Naive thymus-derived CD4-positive, alpha-beta T cell (primary cell): ENCODE results near the gene ST3GAL6. TPM values are rescaled to one million over a fixed set of nuclear protein-coding genes. Genes with fewer than 3 reads are reported as not detected.
A peak's percentile ranks its signal among the peaks of the same experiment; 100 is the strongest.

ENCODE experiments used
- ATAC-seq: fragments of 150-1000 bp; cut with Tn5 transposase; 2 replicates; pipeline ENCODE4 v1.10.0; 2021; ENCODE audit warnings: mild to moderate bottlenecking, moderate library complexity
- CTCF ChIA-PET: fragments of 350-600 bp; sonication (Branson Sonifier 250); formaldehyde crosslinking; loops from one replicate; lab custom pipeline; 2021; ENCODE audit warnings: antibody characterized with exemption; lab: Charles Lee
- POLR2A ChIA-PET: fragments of 350-600 bp; sonication (Branson Sonifier 250); formaldehyde crosslinking; loops from one replicate; lab custom pipeline; 2021; ENCODE audit warnings: antibody characterized with exemption, inconsistent platforms; lab: Charles Lee
- DNase-seq, 9 donors: peaks; one replicate each; pipeline versions ENCODE4 v3.0.0 to v3.0.0-alpha.2; 2020 to 2022; ENCODE audit warnings: mixed read lengths in 1 of 9
- H3K27ac ChIP-seq: one replicate; pipeline ENCODE4 v1.7.0; 2013; ENCODE audit warnings: mild to moderate bottlenecking, low read depth, low read length, moderate library complexity
- H3K27me3 ChIP-seq, 2 donors: one replicate each; pipeline ENCODE4 v1.7.0; 2013; ENCODE audit warnings: low read length in 2 of 2, mild to moderate bottlenecking in 2 of 2, moderate library complexity in 2 of 2; ENCODE audit not compliant: control insufficient read depth in 2 of 2, insufficient read depth in 2 of 2
- H3K36me3 ChIP-seq, 3 experiments: 1 replicate in 2 of 3; 2 replicates in 1 of 3; pipeline ENCODE4 v1.7.0; 2013; ENCODE audit warnings: low read length in 3 of 3, mild to moderate bottlenecking in 3 of 3, moderate library complexity in 1 of 3; ENCODE audit not compliant: insufficient read depth in 3 of 3, control insufficient read depth in 2 of 3
- H3K4me1 ChIP-seq, 2 donors: one replicate each; pipeline ENCODE4 v1.7.0; 2013; ENCODE audit warnings: low read length in 2 of 2, mild to moderate bottlenecking in 2 of 2, moderate library complexity in 1 of 2; ENCODE audit not compliant: control insufficient read depth in 2 of 2, insufficient read depth in 2 of 2
- H3K4me3 ChIP-seq: 2 replicates; pipeline ENCODE4 v1.7.0; 2013; ENCODE audit warnings: mild to moderate bottlenecking, low read length
- H3K9me3 ChIP-seq, 3 experiments: 1 replicate in 2 of 3; 2 replicates in 1 of 3; pipeline ENCODE4 v1.7.0; 2013; ENCODE audit warnings: low read length in 3 of 3; ENCODE audit not compliant: control insufficient read depth in 2 of 3
- H3K27ac Mint-ChIP-seq, 9 donors: one replicate each; pipeline ENCODE4 v1.8.0; 2020 to 2022; ENCODE audit warnings: mixed read lengths in 9 of 9, mild to moderate bottlenecking in 8 of 9, moderate library complexity in 5 of 9, inconsistent platforms in 2 of 9
- H3K27me3 Mint-ChIP-seq, 5 donors: one replicate each; pipeline ENCODE4 v1.8.0; 2021 to 2022; ENCODE audit warnings: mixed read lengths in 5 of 5, mild to moderate bottlenecking in 1 of 5
- H3K36me3 Mint-ChIP-seq, 5 donors: one replicate each; pipeline ENCODE4 v1.8.0; 2020 to 2022; ENCODE audit warnings: mixed read lengths in 5 of 5, mild to moderate bottlenecking in 3 of 5, inconsistent platforms in 1 of 5
- H3K4me1 Mint-ChIP-seq, 7 donors: one replicate each; pipeline ENCODE4 v1.8.0; 2020 to 2022; ENCODE audit warnings: mixed read lengths in 7 of 7, mild to moderate bottlenecking in 3 of 7, inconsistent platforms in 1 of 7
- H3K4me3 Mint-ChIP-seq, 10 donors: one replicate each; pipeline ENCODE4 v1.8.0; 2020 to 2022; ENCODE audit warnings: mild to moderate bottlenecking in 10 of 10, mixed read lengths in 10 of 10, moderate library complexity in 6 of 10, inconsistent platforms in 2 of 10
- H3K9me3 Mint-ChIP-seq, 11 donors: one replicate each; pipeline ENCODE4 v1.8.0; 2020 to 2022; ENCODE audit warnings: mixed read lengths in 11 of 11, mild to moderate bottlenecking in 4 of 11, inconsistent platforms in 1 of 11, moderate library complexity in 1 of 11
- intact Hi-C, 2 donors: fragments of 100-400 bp; cut with micrococcal nuclease; formaldehyde crosslinking; loops; one replicate each; pipeline ENCODE4 v1.15.1; 2023
- polyA plus RNA-seq, 2 donors: library from polyadenylated mRNA; unstranded; fragments of 300-500 nt; fragmentation: Illumina TruSeq; gene quantifications; one replicate each; pipeline ENCODE4 v1.2.3, GENCODE V29; 2021
- total RNA-seq, 6 experiments: library from RNA in 5 of 6; stranded (reverse) in 5 of 6; gene quantifications; 1 replicate in 5 of 6; 2 replicates in 1 of 6; pipeline ENCODE4 v1.2.3 and lab custom pipeline; 2021 to 2026

Gene ST3GAL6
- total and polyA plus RNA-seq, 7 experiments from 2014 or later = 0.47 to 13.5 (median 0.78) TPM; not detected in 2

DNA sequence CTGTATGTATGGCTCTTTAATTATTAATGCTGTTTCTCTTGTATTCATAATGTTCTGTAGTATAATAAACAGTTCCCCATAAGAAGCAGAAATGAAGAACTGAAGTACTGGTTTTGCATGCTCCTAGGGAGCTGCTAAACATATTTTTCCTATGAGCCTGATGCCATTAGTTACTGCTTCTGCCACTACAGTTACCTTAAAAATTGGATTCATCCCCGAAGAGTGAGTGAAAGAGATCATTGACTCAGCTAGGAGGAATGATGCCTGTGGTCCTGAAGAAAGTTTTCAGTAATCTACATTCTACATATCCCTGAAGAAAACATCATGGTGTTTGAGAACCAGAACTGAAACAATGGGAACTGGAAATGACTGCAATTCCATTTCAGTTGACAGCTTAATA is 37.1 kb upstream of the ST3GAL6 start:
- DNase-seq (no peak), ATAC-seq (no peak)
- ChIA-PET POLR2A (no interaction called here), CTCF (no interaction called here)
- H3K9me3 Mint-ChIP-seq = peaks cover 0 to 4% (median 0%) of the 10 kb centered on the region in 11 donors
- H3K36me3 ChIP-seq = no peaks in the 10 kb centered on the region
- H3K4me1 Mint-ChIP-seq = peaks cover 0 to 6% (median 0%) of the 10 kb centered on the region in 7 donors
- no peaks in the 10 kb centered on the region for H3K4me1 ChIP-seq
- H3K36me3 Mint-ChIP-seq = peaks cover 0 to 5% (median 0%) of the 10 kb centered on the region in 5 donors
- no peak overlapping the region for H3K27ac ChIP-seq
- peaks cover 13 to 47% (median 37%) of the 10 kb centered on the region in 5 donors for H3K27me3 Mint-ChIP-seq
- no peak overlapping the region for H3K4me3 ChIP-seq
- no peak overlapping the region for H3K4me3 Mint-ChIP-seq
- no peaks in the 10 kb centered on the region for H3K27me3 ChIP-seq
- H3K9me3 ChIP-seq = no peaks in the 10 kb centered on the region
- intact Hi-C loops = no loop called here
- H3K27ac Mint-ChIP-seq = no peak overlapping the region

DNA sequence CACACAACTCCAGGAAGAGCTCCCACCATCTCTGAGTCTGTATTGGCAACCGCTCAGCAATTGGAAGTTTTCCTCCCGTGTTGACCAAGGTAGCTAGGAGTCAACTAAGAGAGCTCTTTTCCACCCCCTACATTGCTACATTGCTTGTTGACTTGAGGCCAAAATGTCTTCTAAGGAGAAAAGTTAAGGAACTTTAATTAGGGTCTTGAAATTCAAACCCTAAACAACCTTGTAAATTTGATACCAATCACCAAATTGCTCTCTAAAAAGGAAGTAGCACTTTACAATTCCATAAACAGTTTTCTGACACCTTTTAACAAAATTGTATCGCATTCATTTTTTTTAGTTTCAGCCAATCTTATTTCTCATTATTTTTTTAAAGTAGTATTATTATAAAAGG is 35.5 kb upstream of the ST3GAL6 start:
- Histone ChIP-seq H3K9me3 (no peaks in the 10 kb centered on the region), H3K27ac (no peak overlapping the region), H3K4me1 (no peaks in the 10 kb centered on the region), H3K27me3 (no peaks in the 10 kb centered on the region), H3K4me3 (no peak overlapping the region), H3K36me3 (no peaks in the 10 kb centered on the region)
- intact Hi-C loops = no loop called here
- POLR2A ChIA-PET = no interaction called here
- DNase-seq (no peak), ATAC-seq (no peak)
- Mint-ChIP-seq H3K36me3 (peaks cover 0 to 5% (median 0%) of the 10 kb centered on the region in 5 donors), H3K9me3 (peaks cover 0 to 4% (median 0%) of the 10 kb centered on the region in 11 donors), H3K27me3 (peaks cover 11 to 53% (median 38%) of the 10 kb centered on the region in 5 donors), H3K27ac (no peak overlapping the region), H3K4me1 (peaks cover 0 to 6% (median 4%) of the 10 kb centered on the region in 7 donors), H3K4me3 (no peak overlapping the region)
- CTCF ChIA-PET = no interaction called here

DNA sequence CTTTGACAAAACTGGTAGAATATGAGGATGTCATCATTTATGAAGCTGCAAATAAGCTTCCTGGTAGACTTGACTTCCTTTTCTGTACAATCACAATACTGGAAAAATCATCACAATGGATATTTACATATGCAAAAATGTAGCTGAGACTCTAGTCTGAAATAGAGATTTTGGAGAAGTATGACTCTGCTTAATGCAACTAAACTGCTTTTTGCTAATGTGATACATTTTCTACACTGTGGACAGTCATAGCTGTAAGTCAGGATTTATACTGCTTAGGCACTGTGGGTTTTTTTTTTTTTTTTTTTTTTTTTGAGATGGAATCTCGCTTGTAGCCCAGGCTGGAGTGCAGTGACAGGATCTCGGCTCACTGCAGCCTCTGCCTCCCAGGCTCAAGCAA is 34.5 kb upstream of the ST3GAL6 start:
- ChIA-PET CTCF (no interaction called here), POLR2A (no interaction called here)
- no peak overlapping the region for H3K4me3 Mint-ChIP-seq
- Histone ChIP-seq H3K4me3 (no peak overlapping the region), H3K27me3 (peaks cover 0 to 6% of the 10 kb centered on the region in 2 donors), H3K9me3 (no peaks in the 10 kb centered on the region), H3K27ac (no peak overlapping the region), H3K4me1 (no peaks in the 10 kb centered on the region), H3K36me3 (no peaks in the 10 kb centered on the region)
- DNase-seq (no peak), ATAC-seq (no peak)
- peaks cover 16 to 59% (median 36%) of the 10 kb centered on the region in 5 donors for H3K27me3 Mint-ChIP-seq
- H3K4me1 Mint-ChIP-seq = peaks cover 0 to 12% (median 10%) of the 10 kb centered on the region in 7 donors
- H3K36me3 Mint-ChIP-seq = peaks cover 0 to 5% (median 0%) of the 10 kb centered on the region in 5 donors
- peaks cover 0 to 2% (median 0%) of the 10 kb centered on the region in 11 donors for H3K9me3 Mint-ChIP-seq
- no peak overlapping the region for H3K27ac Mint-ChIP-seq
- intact Hi-C loops = no loop called here

DNA sequence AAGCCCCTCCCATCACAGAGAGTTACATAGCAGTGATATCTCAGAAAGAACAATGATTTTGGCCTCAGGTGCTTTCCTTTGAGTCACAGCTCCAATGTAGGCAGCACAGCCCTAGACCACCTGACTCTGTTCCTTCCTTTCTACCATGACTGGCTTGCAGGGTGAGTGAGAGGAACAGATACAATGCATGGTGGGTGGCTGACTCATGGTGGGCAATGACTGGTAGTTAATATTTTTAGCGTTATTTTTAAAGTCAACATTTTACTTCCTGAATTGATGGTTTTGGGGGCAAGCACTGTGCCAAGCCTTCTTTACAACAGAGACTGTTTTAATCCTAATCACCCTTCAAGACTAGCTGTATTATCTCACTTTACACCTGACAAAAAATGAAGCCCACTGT is 32.8 kb upstream of the ST3GAL6 start:
- Mint-ChIP-seq H3K4me1 (peaks cover 0 to 20% (median 17%) of the 10 kb centered on the region in 7 donors), H3K27me3 (peaks cover 29 to 68% (median 45%) of the 10 kb centered on the region in 5 donors), H3K27ac (no peak overlapping the region), H3K9me3 (peaks cover 0 to 2% (median 0%) of the 10 kb centered on the region in 11 donors), H3K4me3 (peak overlapping the region in 4 of 10 donors; percentile 20 to 49 (median 28)), H3K36me3 (peaks cover 0 to 5% (median 0%) of the 10 kb centered on the region in 5 donors)
- ATAC-seq (peak; percentile 74), DNase-seq (no peak)
- no peak overlapping the region for H3K4me3 ChIP-seq
- intact Hi-C loops = no loop called here
- peaks cover 0 to 5% of the 10 kb centered on the region in 2 donors for H3K4me1 ChIP-seq
- H3K27ac ChIP-seq = no peak overlapping the region
- H3K27me3 ChIP-seq = peaks cover 6% of the 10 kb centered on the region in 2 donors
- H3K9me3 ChIP-seq = no peaks in the 10 kb centered on the region
- CTCF ChIA-PET = no interaction called here
- POLR2A ChIA-PET = no interaction called here
- H3K36me3 ChIP-seq = no peaks in the 10 kb centered on the region

DNA sequence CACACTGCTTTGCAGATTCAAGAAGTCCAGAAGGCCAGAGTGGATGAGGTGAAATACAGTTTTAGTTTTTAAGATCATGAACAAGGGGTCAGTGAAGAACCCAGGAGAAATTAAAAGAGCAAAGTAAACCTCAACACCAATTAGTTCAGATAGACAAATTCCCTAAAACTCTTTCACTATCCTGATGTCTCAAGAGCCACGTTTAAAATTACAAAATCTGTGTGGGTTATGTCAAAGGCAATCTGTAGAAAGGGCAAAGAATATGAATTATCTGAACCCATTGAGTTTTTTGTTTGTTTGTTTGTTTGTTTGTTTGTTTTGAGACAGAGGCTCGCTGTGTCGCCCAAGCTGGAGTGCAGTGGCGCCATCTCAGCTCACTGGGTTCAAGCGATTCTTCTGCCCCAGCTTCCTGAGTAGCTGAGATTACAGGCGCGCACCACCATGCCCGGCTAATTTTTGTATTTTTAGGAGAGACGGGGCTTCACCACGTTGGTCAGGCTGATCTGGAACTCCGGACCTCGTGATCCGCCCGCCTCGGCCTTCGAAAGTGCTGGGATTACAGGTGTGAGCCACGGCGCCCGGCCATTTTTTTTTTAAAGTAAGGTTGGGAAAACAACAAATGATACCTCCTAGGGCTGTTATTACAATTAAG is 32.1 kb upstream of the ST3GAL6 start:
- ATAC-seq = no peak
- no peaks in the 10 kb centered on the region for H3K9me3 ChIP-seq

DNA sequence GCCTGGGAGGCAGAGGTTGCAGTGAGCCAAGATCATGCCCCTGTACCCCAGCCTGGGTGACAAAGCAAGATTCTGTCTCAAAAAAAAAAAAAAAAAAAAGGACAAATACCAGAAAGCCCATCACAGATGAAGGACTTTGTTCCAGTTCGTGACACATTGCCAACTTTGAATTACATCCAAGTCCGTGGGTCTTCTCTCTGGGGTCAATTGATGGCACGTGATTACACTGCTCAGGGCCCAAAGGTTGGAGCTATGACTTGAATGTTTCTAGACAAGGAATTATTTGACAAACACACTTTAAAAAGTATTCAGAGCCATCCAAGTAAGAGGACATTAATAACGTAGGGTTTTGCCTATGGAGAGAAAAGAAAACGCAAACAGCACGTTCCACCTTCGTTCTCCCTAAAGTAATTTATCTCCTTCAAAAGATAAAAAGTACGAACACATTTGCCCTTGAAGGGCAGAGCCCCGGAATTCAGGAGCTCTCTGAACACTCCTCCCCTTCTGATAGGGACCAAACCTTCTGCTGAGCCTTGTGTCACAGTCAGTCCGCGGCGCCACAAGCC is 31.3 kb upstream of the ST3GAL6 start:
- POLR2A ChIA-PET = no interaction called here
- Histone ChIP-seq H3K27ac (no peak overlapping the region), H3K4me3 (no peak overlapping the region), H3K27me3 (peaks cover 6% of the 10 kb centered on the region in 2 donors), H3K36me3 (no peaks in the 10 kb centered on the region), H3K4me1 (peaks cover 0 to 5% of the 10 kb centered on the region in 2 donors), H3K9me3 (no peaks in the 10 kb centered on the region)
- peaks cover 0 to 7% (median 0%) of the 10 kb centered on the region in 5 donors for H3K36me3 Mint-ChIP-seq
- H3K27ac Mint-ChIP-seq = no peak overlapping the region
- ATAC-seq (peak; percentile 47), DNase-seq (peak in 2 of 9 donors; percentile 1 to 6)
- peaks cover 0 to 20% (median 17%) of the 10 kb centered on the region in 7 donors for H3K4me1 Mint-ChIP-seq
- CTCF ChIA-PET = no interaction called here
- peaks cover 38 to 78% (median 57%) of the 10 kb centered on the region in 5 donors for H3K27me3 Mint-ChIP-seq
- peak overlapping the region; percentile 65 to 88 (median 77) for H3K4me3 Mint-ChIP-seq
- intact Hi-C loops = no loop called here
- peaks cover 0 to 2% (median 0%) of the 10 kb centered on the region in 11 donors for H3K9me3 Mint-ChIP-seq

More for the DNA sequence above, 32.1 kb upstream of the ST3GAL6 start:
- H3K27me3 ChIP-seq = peaks cover 6% of the 10 kb centered on the region in 2 donors
- POLR2A ChIA-PET = no interaction called here
- Mint-ChIP-seq H3K27me3 (peaks cover 30 to 74% (median 51%) of the 10 kb centered on the region in 5 donors), H3K4me3 (peak overlapping the region in 7 of 10 donors; percentile 20 to 80 (median 49)), H3K4me1 (peaks cover 0 to 20% (median 17%) of the 10 kb centered on the region in 7 donors), H3K27ac (no peak overlapping the region), H3K9me3 (peaks cover 0 to 2% (median 0%) of the 10 kb centered on the region in 11 donors), H3K36me3 (peaks cover 0 to 5% (median 0%) of the 10 kb centered on the region in 5 donors)
- H3K27ac ChIP-seq = no peak overlapping the region
- intact Hi-C loops = no loop called here
- H3K36me3 ChIP-seq = no peaks in the 10 kb centered on the region
- H3K4me3 ChIP-seq = no peak overlapping the region
- DNase-seq = no peak
- H3K4me1 ChIP-seq = peaks cover 0 to 5% of the 10 kb centered on the region in 2 donors
- CTCF ChIA-PET = no interaction called here
